Measurements from ENCODE around the gene KRTAP10-12.

DNA sequence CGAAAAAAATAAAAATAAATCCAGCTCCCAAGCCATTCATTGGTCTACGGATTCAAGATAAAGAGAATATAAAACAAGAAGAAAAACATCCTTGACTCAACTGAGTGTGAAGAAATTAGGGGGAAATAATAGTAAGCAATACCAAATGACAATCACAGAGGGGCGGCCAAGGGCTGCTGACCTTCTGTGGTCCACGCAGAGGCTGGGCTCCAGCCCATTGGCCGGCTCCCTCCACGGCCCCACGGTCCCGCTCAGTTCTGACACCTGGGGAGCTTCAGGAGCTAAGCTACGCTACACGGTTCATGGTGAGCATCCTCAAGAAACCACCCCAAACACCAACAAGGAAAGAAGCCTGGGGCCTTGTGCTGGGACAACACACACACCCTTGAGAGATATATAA lies 400 bp upstream of the KRTAP10-12 start:
- TF ChIP-seq EZH2phosphoT487 (IDR thresholded peaks at IDR 0.05; ENCODE audit: insufficient read depth, low read depth) (no peak), EZH2 (IDR thresholded peaks at IDR 0.05; ENCODE audit: insufficient read depth, poor library complexity, severe bottlenecking) (no peak)
